Fibroblast of mammary gland (primary cell): ENCODE data around the gene PGGHG.

Experiments used
- DNase-seq: peaks from one replicate; pipeline ENCODE4 v3.0.0-alpha.2; 2010; ENCODE audit warnings: low read depth
- H3K4me3 ChIP-seq: 2 replicates; pipeline ENCODE4 v1.5.1; 2011; ENCODE audit warnings: low read depth, mild to moderate bottlenecking, low read length, moderate library complexity; ENCODE audit not compliant: control insufficient read depth
- CTCF ChIP-seq: conservative IDR thresholded peaks from 2 replicates; pipeline ENCODE4 v1.5.1; 2011; ENCODE audit warnings: low read depth, low read length, inconsistent platforms; ENCODE audit not compliant: control insufficient read depth, insufficient read depth

Gene PGGHG

GRCh38 chr11:344836-345578, 56.1 kb downstream of the PGGHG start:
- DNase-seq: no peak

More at GRCh38 chr11:344836-345578, 56.1 kb downstream of the PGGHG start:
- TF ChIP-seq CTCF: no peak
- H3K4me3 ChIP-seq: no peak overlapping the region
